ENCODE measurements around the gene HOXA5. TPM values are rescaled to one million over a fixed set of nuclear protein-coding genes. Genes with fewer than 3 reads are reported as not detected.

The HOXA5 gene
- total RNA-seq, 1 donor from 2014 or later = not detected

- intact Hi-C loops (cut with micrococcal nuclease) = no loop called here
- Mint-ChIP-seq H3K4me3 (no peak overlapping the region), H3K9me3 (no peaks in the 10 kb centered on the region), H3K27ac (no peak overlapping the region), H3K36me3 (ENCODE audit: low read depth) (peaks cover under 1% of the 10 kb centered on the region), H3K27me3 (ENCODE audit: insufficient read depth) (peaks cover 30% of the 10 kb centered on the region), H3K4me1 (ENCODE audit: low read depth) (no peaks in the 10 kb centered on the region)
- DNase-seq (ENCODE audit: low spot score) = no peak
Measured at GRCh38 chr7:27141923-27142579, 1.4 kb downstream of the HOXA5 start.

GRCh38 chr7:27141137-27141922, 2.2 kb downstream of the HOXA5 start:
- H3K9me3 Mint-ChIP-seq = no peaks in the 10 kb centered on the region
- H3K36me3 Mint-ChIP-seq (ENCODE audit: low read depth) = no peaks in the 10 kb centered on the region
- no peak for DNase-seq (ENCODE audit: low spot score)
- H3K27ac Mint-ChIP-seq = no peak overlapping the region
- H3K4me1 Mint-ChIP-seq (ENCODE audit: low read depth) = peaks cover under 1% of the 10 kb centered on the region
- intact Hi-C loops (cut with micrococcal nuclease) = no loop called here
- peaks cover 28% of the 10 kb centered on the region for H3K27me3 Mint-ChIP-seq (ENCODE audit: insufficient read depth)
- H3K4me3 Mint-ChIP-seq = no peak overlapping the region

- Mint-ChIP-seq H3K27ac (no peak overlapping the region), H3K4me3 (no peak overlapping the region), H3K4me1 (ENCODE audit: low read depth) (peaks cover 11% of the 10 kb centered on the region), H3K9me3 (no peaks in the 10 kb centered on the region), H3K27me3 (ENCODE audit: insufficient read depth) (peaks cover 22% of the 10 kb centered on the region), H3K36me3 (ENCODE audit: low read depth) (no peaks in the 10 kb centered on the region)
- intact Hi-C loops (cut with micrococcal nuclease) = no loop called here
- no peak for DNase-seq (ENCODE audit: low spot score)
Measured at GRCh38 chr7:27140126-27140857, 3.2 kb downstream of the HOXA5 start.

GRCh38 chr7:27139334-27140125, 4.0 kb downstream of the HOXA5 start:
- Mint-ChIP-seq H3K36me3 (ENCODE audit: low read depth) (no peaks in the 10 kb centered on the region), H3K4me3 (no peak overlapping the region), H3K9me3 (no peaks in the 10 kb centered on the region), H3K27me3 (ENCODE audit: insufficient read depth) (peaks cover 22% of the 10 kb centered on the region), H3K4me1 (ENCODE audit: low read depth) (peaks cover 19% of the 10 kb centered on the region), H3K27ac (no peak overlapping the region)
- intact Hi-C loops (cut with micrococcal nuclease) = no loop called here
- no peak for DNase-seq (ENCODE audit: low spot score)

- no peak overlapping the region for H3K4me3 Mint-ChIP-seq
- no peaks in the 10 kb centered on the region for H3K36me3 Mint-ChIP-seq (ENCODE audit: low read depth)
- no peak for DNase-seq (ENCODE audit: low spot score)
- H3K27me3 Mint-ChIP-seq (ENCODE audit: insufficient read depth) = peaks cover 25% of the 10 kb centered on the region
- H3K9me3 Mint-ChIP-seq = no peaks in the 10 kb centered on the region
- intact Hi-C loops (cut with micrococcal nuclease) = no loop called here
- peaks cover 25% of the 10 kb centered on the region for H3K4me1 Mint-ChIP-seq (ENCODE audit: low read depth)
- no peak overlapping the region for H3K27ac Mint-ChIP-seq
Measured at GRCh38 chr7:27138985-27139333, 4.5 kb downstream of the HOXA5 start.

- H3K27ac Mint-ChIP-seq = no peak overlapping the region
- H3K9me3 Mint-ChIP-seq = no peaks in the 10 kb centered on the region
- intact Hi-C loops (cut with micrococcal nuclease) = no loop called here
- peaks cover 28% of the 10 kb centered on the region for H3K4me1 Mint-ChIP-seq (ENCODE audit: low read depth)
- no peaks in the 10 kb centered on the region for H3K36me3 Mint-ChIP-seq (ENCODE audit: low read depth)
- H3K27me3 Mint-ChIP-seq (ENCODE audit: insufficient read depth) = peaks cover 27% of the 10 kb centered on the region
- no peak for DNase-seq (ENCODE audit: low spot score)
- H3K4me3 Mint-ChIP-seq = no peak overlapping the region
Measured at GRCh38 chr7:27138472-27138871, 5.0 kb downstream of the HOXA5 start.

- Mint-ChIP-seq H3K27me3 (ENCODE audit: insufficient read depth) (peaks cover 33% of the 10 kb centered on the region), H3K36me3 (ENCODE audit: low read depth) (peaks cover 3% of the 10 kb centered on the region), H3K27ac (no peak overlapping the region), H3K4me1 (ENCODE audit: low read depth) (peaks cover 33% of the 10 kb centered on the region), H3K4me3 (no peak overlapping the region), H3K9me3 (no peaks in the 10 kb centered on the region)
- DNase-seq (ENCODE audit: low spot score) = no peak
- intact Hi-C loops (cut with micrococcal nuclease) = no loop called here
Measured at GRCh38 chr7:27137640-27138315, 5.7 kb downstream of the HOXA5 start.

GRCh38 chr7:27134392-27134791, 9.1 kb downstream of the HOXA5 start:
- intact Hi-C loops (cut with micrococcal nuclease) = loop anchor here (1.0 to 5.0 kb wide), 5 partner anchors 16 to 1018 kb away; partner anchors contain the start of gene SKAP2
- Mint-ChIP-seq H3K9me3 (no peaks in the 10 kb centered on the region), H3K27ac (peak overlapping the region; percentile 30), H3K4me3 (peak overlapping the region; percentile 56), H3K36me3 (ENCODE audit: low read depth) (peaks cover 3% of the 10 kb centered on the region), H3K4me1 (ENCODE audit: low read depth) (peaks cover 33% of the 10 kb centered on the region), H3K27me3 (ENCODE audit: insufficient read depth) (peaks cover 36% of the 10 kb centered on the region)
- no peak for DNase-seq (ENCODE audit: low spot score)

GRCh38 chr7:27133409-27134231, 9.9 kb downstream of the HOXA5 start:
- Mint-ChIP-seq H3K27ac (peak overlapping the region; percentile 31), H3K4me3 (peak overlapping the region; percentile 20), H3K36me3 (ENCODE audit: low read depth) (peaks cover 3% of the 10 kb centered on the region), H3K9me3 (no peaks in the 10 kb centered on the region), H3K27me3 (ENCODE audit: insufficient read depth) (peaks cover 38% of the 10 kb centered on the region), H3K4me1 (ENCODE audit: low read depth) (peaks cover 33% of the 10 kb centered on the region)
- DNase-seq (ENCODE audit: low spot score) = no peak
- intact Hi-C loops (cut with micrococcal nuclease) = loop anchor here (1.0 to 5.0 kb wide), 5 partner anchors 17 to 1019 kb away; partner anchors contain the start of gene SKAP2

GRCh38 chr7:27132978-27133377, 10.5 kb downstream of the HOXA5 start:
- no peak for DNase-seq (ENCODE audit: low spot score)
- Mint-ChIP-seq H3K4me3 (no peak overlapping the region), H3K4me1 (ENCODE audit: low read depth) (peaks cover 33% of the 10 kb centered on the region), H3K27ac (no peak overlapping the region), H3K9me3 (no peaks in the 10 kb centered on the region), H3K36me3 (ENCODE audit: low read depth) (peaks cover 3% of the 10 kb centered on the region), H3K27me3 (ENCODE audit: insufficient read depth) (peaks cover 39% of the 10 kb centered on the region)
- intact Hi-C loops (cut with micrococcal nuclease) = loop anchor here (5.0 kb wide), 1 partner anchor 1019 kb away; no protein-coding TSS in a partner anchor

GRCh38 chr7:27132214-27132613, 11.3 kb downstream of the HOXA5 start:
- Mint-ChIP-seq H3K4me1 (ENCODE audit: low read depth) (peaks cover 33% of the 10 kb centered on the region), H3K9me3 (no peaks in the 10 kb centered on the region), H3K4me3 (no peak overlapping the region), H3K36me3 (ENCODE audit: low read depth) (peaks cover 3% of the 10 kb centered on the region), H3K27ac (no peak overlapping the region), H3K27me3 (ENCODE audit: insufficient read depth) (peaks cover 46% of the 10 kb centered on the region)
- DNase-seq (ENCODE audit: low spot score) = no peak
- intact Hi-C loops (cut with micrococcal nuclease) = loop anchor here (5.0 kb wide), 1 partner anchor 1020 kb away; no protein-coding TSS in a partner anchor

Data from activated T-helper 1 cell treated with anti-CD3 and anti-CD28 coated beads, Interleukin-12 subunit alpha, Interleukin-12 subunit beta, Interleukin-2, Interleukin-4 antibody, amounts not matched to agents 30 ng/mL and 10 ng/mL and 1 ng/mL, durations not matched to agents 14 hours and 24 hours and 36 hours (primary cell).